Body of pancreas (tissue), 4 donors: ENCODE results near the gene TEX54. TPM values are rescaled to one million over a fixed set of nuclear protein-coding genes. Genes with fewer than 3 reads are reported as not detected.

Experiments
- ATAC-seq: fragments of 150-250 bp; one replicate; pipeline ENCODE4 v1.9.1; 2016
- DNase-seq, 4 donors: peaks; one replicate each; pipeline ENCODE4 v3.0.0-alpha.2; 2019
- H3K27ac ChIP-seq, 4 donors: fragments of 200-600 bp; sonication (generic); 1 replicate in 3 of 4; 2 replicates in 1 of 4; pipeline versions ENCODE4 v1.5.1 to v1.6.1; 2016 to 2019; ENCODE audit warnings: mild to moderate bottlenecking in 1 of 4, mixed read lengths in 1 of 4, moderate library complexity in 1 of 4
- H3K27me3 ChIP-seq, 2 donors: fragments of 200-600 bp; sonication (generic); one replicate each; pipeline ENCODE4 v1.6.0; 2016; ENCODE audit warnings: mild to moderate bottlenecking in 1 of 2
- H3K36me3 ChIP-seq, 2 donors: fragments of 200-600 bp; sonication (generic); replicated peaks in 1 of 2; 2 replicates each; pipeline ENCODE4 v1.5.1; 2016; ENCODE audit warnings: low read depth in 2 of 2; ENCODE audit not compliant: insufficient read depth in 1 of 2
- H3K4me1 ChIP-seq: fragments of 200-600 bp; sonication (generic); one replicate; pipeline ENCODE4 v1.6.0; 2016
- H3K4me3 ChIP-seq, 2 donors: fragments of 200-600 bp; sonication (generic); 1 replicate in 1 of 2; 2 replicates in 1 of 2; pipeline ENCODE4 v1.5.1; 2016 to 2019
- H3K9me3 ChIP-seq, 3 donors: fragments of 200-600 bp; sonication (generic); 1 replicate in 2 of 3; 2 replicates in 1 of 3; pipeline ENCODE4 v1.5.1; 2016
- CTCF ChIP-seq, 7 experiments: fragments of 450-650 bp in 4 of 7; fragments of 200-600 bp in 3 of 7; sonication (generic) in 3 of 7; IDR thresholded peaks; one replicate each; pipeline ENCODE4 v1.5.1; 2016 to 2019; ENCODE audit warnings: antibody characterized with exemption in 7 of 7
- POLR2A ChIP-seq, 3 donors: fragments of 450-650 bp; IDR thresholded peaks; one replicate each; pipeline ENCODE4 v1.6.1; 2016; ENCODE audit warnings: antibody characterized with exemption in 3 of 3, mild to moderate bottlenecking in 2 of 3
- WGBS, 2 donors: methylation state at CpG; one replicate each; pipeline ENCODE4 v1.1.5; 2017; 5-methylcytosine and 5-hydroxymethylcytosine counted together
- intact Hi-C: fragments of 100-400 bp; cut with DNase I; formaldehyde crosslinking; loops from one replicate; pipeline ENCODE4 v1.15.1; 2023
- total RNA-seq, 2 donors: library from RNA; depleted of rRNA; stranded (reverse); fragments of >200 nt; gene quantifications; one replicate each; pipeline ENCODE4 v1.1.0, GENCODE V29; 2016

Gene TEX54
- total RNA-seq, 2 donors from 2014 or later: not detected

- Histone ChIP-seq H3K4me1 (peaks cover 5% of the 10 kb centered on the region), H3K9me3 (no peaks in the 10 kb centered on the region), H3K4me3 (no peak overlapping the region), H3K36me3 (peaks cover 24 to 65% of the 10 kb centered on the region in 2 donors), H3K27me3 (no peaks in the 10 kb centered on the region), H3K27ac (no peak overlapping the region)
- DNase-seq (no peak), ATAC-seq (no peak)
- no peak for TF ChIP-seq CTCF (IDR thresholded peaks at IDR 0.05)
- WGBS, 2 donors: 87 to 89% methylated on average over 3 of the region's 3 CpGs
- intact Hi-C loops: no loop called here
These were observed 9.0 kb downstream of the TEX54 start for GRCh38 chr11:62823677-62824076.

- H3K4me3 ChIP-seq: no peak overlapping the region
- intact Hi-C loops: no loop called here
- ATAC-seq (no peak), DNase-seq (no peak)
- peaks cover 0 to 25% of the 10 kb centered on the region in 2 donors for H3K36me3 ChIP-seq
- WGBS, 2 donors: 74 to 93% methylated on average over 4 of the region's 4 CpGs
- TF ChIP-seq POLR2A (IDR thresholded peaks at IDR 0.05): no peak
- no peak for TF ChIP-seq CTCF (IDR thresholded peaks at IDR 0.05)
- no peaks in the 10 kb centered on the region for H3K4me1 ChIP-seq
- H3K27me3 ChIP-seq: no peaks in the 10 kb centered on the region
- H3K27ac ChIP-seq: no peak overlapping the region
- no peaks in the 10 kb centered on the region for H3K9me3 ChIP-seq
These were observed 15.5 kb downstream of the TEX54 start for GRCh38 chr11:62817129-62817528.

- WGBS, 2 donors: 78 to 90% methylated on average over 8 of the region's 8 CpGs
- intact Hi-C loops: no loop called here
- no peak overlapping the region for H3K4me3 ChIP-seq
- H3K36me3 ChIP-seq: peaks cover 0 to 21% of the 10 kb centered on the region in 2 donors
- H3K4me1 ChIP-seq: no peaks in the 10 kb centered on the region
- no peaks in the 10 kb centered on the region for H3K27me3 ChIP-seq
- DNase-seq (no peak), ATAC-seq (no peak)
- H3K9me3 ChIP-seq: no peaks in the 10 kb centered on the region
- TF ChIP-seq POLR2A (IDR thresholded peaks at IDR 0.05): no peak
- TF ChIP-seq CTCF (IDR thresholded peaks at IDR 0.05): no peak
- H3K27ac ChIP-seq: no peak overlapping the region
These were observed 16.1 kb downstream of the TEX54 start for GRCh38 chr11:62816557-62816956.

GRCh38 chr11:62811659-62812058, 21.0 kb downstream of the TEX54 start:
- intact Hi-C loops: no loop called here
- Histone ChIP-seq H3K27ac (no peak overlapping the region), H3K4me3 (no peak overlapping the region), H3K9me3 (no peaks in the 10 kb centered on the region), H3K36me3 (no peaks in the 10 kb centered on the region), H3K4me1 (peaks cover 1% of the 10 kb centered on the region), H3K27me3 (no peaks in the 10 kb centered on the region)
- ATAC-seq (no peak), DNase-seq (no peak)
- TF ChIP-seq CTCF (IDR thresholded peaks at IDR 0.05) (no peak), POLR2A (IDR thresholded peaks at IDR 0.05) (no peak)
- 74 to 83% methylated on average over 2 of the region's 2 CpGs for WGBS, 2 donors

GRCh38 chr11:62810748-62811147, 21.9 kb downstream of the TEX54 start:
- no peaks in the 10 kb centered on the region for H3K36me3 ChIP-seq
- intact Hi-C loops: no loop called here
- no peak for TF ChIP-seq CTCF (IDR thresholded peaks at IDR 0.05)
- TF ChIP-seq POLR2A (IDR thresholded peaks at IDR 0.05): no peak
- ATAC-seq (no peak), DNase-seq (no peak)
- H3K4me1 ChIP-seq: peaks cover 11% of the 10 kb centered on the region
- no peaks in the 10 kb centered on the region for H3K9me3 ChIP-seq
- no peak overlapping the region for H3K4me3 ChIP-seq
- no peaks in the 10 kb centered on the region for H3K27me3 ChIP-seq
- H3K27ac ChIP-seq: no peak overlapping the region
- 14 to 20% methylated on average over 1 of the region's 1 CpG for WGBS, 2 donors
